PC-9 (cell line): ENCODE results near the gene ASTN2.

Experiments used
- CTCF ChIP-seq: fragments of 200-600 bp; sonication (generic); conservative IDR thresholded peaks from 2 replicates; pipeline ENCODE4 v1.6.1; 2017; ENCODE audit warnings: mixed run types, antibody characterized with exemption, mild to moderate bottlenecking, moderate library complexity
- EZH2 ChIP-seq: fragments of 200-600 bp; sonication (generic); IDR thresholded peaks from 2 replicates; pipeline ENCODE4 v1.8.0; 2017; ENCODE audit warnings: antibody characterized with exemption, low read depth

GRCh38 chr9:116434314-116434713 is 980.5 kb downstream of the ASTN2 start:
- TF ChIP-seq CTCF (no peak), EZH2 (no peak)
